Brain pericyte (primary cell): ENCODE data around the gene KLHL3.

Experiments
- DNase-seq: peaks from one replicate; pipeline ENCODE4 v3.0.0-alpha.2; 2012; ENCODE audit warnings: low read depth, low spot score

KLHL3 gene

GRCh38 chr5:137633896-137634295, 102.0 kb downstream of the KLHL3 start:
- no peak for DNase-seq

- DNase-seq: no peak
Measured at GRCh38 chr5:137632716-137633115, 103.2 kb downstream of the KLHL3 start.

GRCh38 chr5:137631453-137631852, 104.4 kb downstream of the KLHL3 start:
- no peak for DNase-seq

GRCh38 chr5:137630972-137631370, 104.9 kb downstream of the KLHL3 start:
- no peak for DNase-seq

GRCh38 chr5:137630216-137630971, 105.5 kb downstream of the KLHL3 start:
- no peak for DNase-seq

- DNase-seq: no peak
Measured at GRCh38 chr5:137629646-137630045, 106.2 kb downstream of the KLHL3 start.

- no peak for DNase-seq
Measured at GRCh38 chr5:137627706-137628105, 108.2 kb downstream of the KLHL3 start.

GRCh38 chr5:137627293-137627692, 108.6 kb downstream of the KLHL3 start:
- no peak for DNase-seq

GRCh38 chr5:137624786-137625349, 111.0 kb downstream of the KLHL3 start:
- DNase-seq: no peak

- DNase-seq: no peak
Measured at GRCh38 chr5:137622850-137623249, 113.0 kb downstream of the KLHL3 start.

GRCh38 chr5:137621861-137622823, 113.7 kb downstream of the KLHL3 start:
- DNase-seq: no peak

- no peak for DNase-seq
Measured at GRCh38 chr5:137621306-137621705, 114.6 kb downstream of the KLHL3 start.

GRCh38 chr5:137619191-137619870, 116.6 kb downstream of the KLHL3 start:
- no peak for DNase-seq

GRCh38 chr5:137618476-137618875, 117.4 kb downstream of the KLHL3 start:
- no peak for DNase-seq

- no peak for DNase-seq
Measured at GRCh38 chr5:137617528-137618205, 118.2 kb downstream of the KLHL3 start.

GRCh38 chr5:137616046-137616445, 119.8 kb downstream of the KLHL3 start:
- no peak for DNase-seq

GRCh38 chr5:137615171-137615775, 120.6 kb downstream of the KLHL3 start:
- no peak for DNase-seq

- no peak for DNase-seq
Measured at GRCh38 chr5:137613554-137614265, 122.2 kb downstream of the KLHL3 start.

- DNase-seq: no peak
Measured at GRCh38 chr5:137612576-137612975, 123.3 kb downstream of the KLHL3 start.

GRCh38 chr5:137611794-137612435, 124.0 kb downstream of the KLHL3 start:
- DNase-seq: no peak
